ENCODE measurements around the gene DMWD.
"Not testable (repeated sequence)": the region's sequence is repeated elsewhere in the genome, so short reads cannot be mapped to it uniquely, and the experiment has no call there.

Gene DMWD

DNA sequence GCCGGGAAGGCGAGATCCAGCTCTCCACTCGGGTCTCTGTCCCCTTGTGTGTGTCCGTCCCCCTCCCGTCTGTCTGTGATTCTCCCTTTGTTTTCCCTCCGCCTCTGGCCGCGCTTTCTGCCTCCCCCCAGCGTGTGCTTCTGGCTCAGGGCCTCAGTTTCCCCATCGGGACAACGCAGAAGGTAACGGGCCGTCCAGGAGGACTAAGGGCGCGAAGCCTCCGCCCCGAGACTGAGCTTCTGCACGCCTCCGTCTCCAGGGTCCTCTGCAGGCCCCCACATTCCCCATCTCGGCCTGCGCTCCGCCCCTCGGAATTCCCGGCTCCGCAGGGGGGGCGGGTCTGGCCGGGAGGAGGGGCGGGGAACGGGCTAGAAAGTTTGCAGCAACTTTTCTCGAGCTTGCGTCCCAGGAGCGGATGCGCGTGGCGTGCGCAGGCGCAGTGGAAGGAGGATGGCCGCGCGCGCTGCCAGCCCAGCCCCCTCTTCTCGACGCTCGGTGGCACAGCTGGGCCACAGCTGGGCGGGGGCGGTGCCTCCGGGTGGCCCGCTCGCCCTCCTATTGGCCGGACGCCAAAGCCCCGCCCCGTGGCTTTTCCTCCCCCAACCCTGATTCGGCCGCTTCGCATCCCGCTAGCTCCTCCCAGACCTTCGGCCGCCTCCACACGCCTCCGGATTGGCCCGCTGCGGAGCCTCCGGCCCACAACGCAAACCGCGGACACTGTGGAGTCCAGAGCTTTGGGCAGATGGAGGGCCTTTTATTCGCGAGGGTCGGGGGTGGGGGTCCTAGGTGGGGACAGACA is 23.5 kb downstream of the DMWD start, which contains the start of gene SIX5:
TSS of gene SIX5 (minus strand) at position 269 of the 799 bp plus-strand sequence. CDS start 408 bp downstream, outside the sequence.
- peak; percentile 99 for DNase-seq (ENCODE audit: low spot score)

DNA sequence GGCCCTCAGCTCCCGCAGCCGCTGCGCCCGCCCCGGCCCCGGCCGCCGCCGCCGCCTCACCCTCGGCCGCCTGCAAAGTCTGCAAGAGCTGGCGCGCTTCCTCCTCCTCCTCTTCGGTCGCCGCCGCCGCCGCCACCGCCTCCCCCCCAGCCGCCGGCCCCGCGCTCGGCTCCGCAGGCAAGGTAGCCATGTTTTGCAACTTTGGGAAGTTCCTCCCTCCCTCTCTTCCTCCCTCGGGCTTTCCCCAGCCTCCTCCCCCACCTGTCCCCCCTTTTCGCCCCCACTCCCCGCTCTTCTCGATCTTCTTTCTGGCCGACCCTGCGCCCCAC is 24.0 kb downstream of the DMWD start:
- DNase-seq (ENCODE audit: low spot score), result peak; percentile 54

DNA sequence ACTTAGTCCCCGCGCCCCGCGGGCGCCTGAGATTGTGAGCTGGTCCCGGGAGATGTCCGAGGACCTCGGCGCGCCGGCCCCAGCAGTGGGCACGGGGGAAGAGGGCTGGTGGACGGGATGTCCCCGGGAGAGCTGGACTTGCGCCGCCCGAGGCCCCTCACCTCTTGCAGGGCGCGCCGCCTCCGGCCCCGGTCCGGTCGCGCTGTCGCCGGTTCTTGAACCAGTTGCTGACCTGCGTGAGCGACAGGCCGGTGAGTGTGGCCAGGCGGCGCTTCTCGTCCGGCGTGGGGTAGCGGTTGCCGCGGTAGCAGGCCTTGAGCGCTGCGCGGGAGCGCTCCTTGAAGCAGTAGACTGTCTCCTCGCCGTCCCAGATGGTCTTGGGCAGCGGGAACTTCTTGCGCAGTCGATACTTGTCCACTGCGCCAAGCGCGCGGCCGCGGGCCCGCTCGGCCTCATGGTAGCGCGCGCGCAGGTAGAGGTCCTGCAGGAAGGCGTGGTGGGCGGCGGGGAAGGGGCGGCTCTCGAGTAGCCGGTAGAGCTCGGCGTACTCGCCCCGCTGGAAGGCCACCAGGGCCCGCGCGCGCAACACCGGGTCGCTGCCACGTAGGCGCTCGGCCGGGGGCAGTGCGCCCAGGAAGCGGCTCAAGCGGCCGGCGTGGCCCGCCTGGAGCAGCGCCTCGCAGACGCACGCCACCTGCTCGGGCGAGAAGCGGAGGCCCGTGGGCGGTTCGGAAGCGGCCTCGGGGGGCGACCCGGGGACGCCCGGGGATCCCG is 24.6 kb downstream of the DMWD start:
- DNase-seq (ENCODE audit: low spot score), result peak; percentile 58

DNA sequence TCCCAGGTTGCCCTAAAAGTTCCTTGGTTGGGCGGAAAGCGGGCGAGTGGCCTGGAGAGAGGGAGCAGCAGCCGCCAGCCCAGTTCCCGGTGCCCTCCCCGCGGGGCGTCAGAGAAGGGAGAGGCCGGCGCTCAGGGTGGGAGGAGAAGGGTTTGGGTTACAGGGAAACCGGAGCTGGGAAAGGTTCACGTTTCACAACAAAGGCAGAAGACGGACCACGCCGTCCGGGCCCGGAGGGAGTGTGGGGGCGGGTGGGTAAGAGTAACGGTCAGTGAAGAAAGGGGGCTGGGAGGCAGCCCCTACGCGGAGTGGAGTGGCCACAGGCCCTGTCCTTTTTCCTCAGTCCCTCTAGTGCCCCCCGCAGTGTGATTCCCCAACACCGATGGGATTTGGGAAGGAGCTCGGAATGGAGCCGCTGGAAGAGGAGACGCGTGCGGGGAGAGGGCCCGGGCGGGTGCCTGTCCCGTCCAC is 25.2 kb downstream of the DMWD start:
- peak; percentile 85 for DNase-seq (ENCODE audit: low spot score)

DNA sequence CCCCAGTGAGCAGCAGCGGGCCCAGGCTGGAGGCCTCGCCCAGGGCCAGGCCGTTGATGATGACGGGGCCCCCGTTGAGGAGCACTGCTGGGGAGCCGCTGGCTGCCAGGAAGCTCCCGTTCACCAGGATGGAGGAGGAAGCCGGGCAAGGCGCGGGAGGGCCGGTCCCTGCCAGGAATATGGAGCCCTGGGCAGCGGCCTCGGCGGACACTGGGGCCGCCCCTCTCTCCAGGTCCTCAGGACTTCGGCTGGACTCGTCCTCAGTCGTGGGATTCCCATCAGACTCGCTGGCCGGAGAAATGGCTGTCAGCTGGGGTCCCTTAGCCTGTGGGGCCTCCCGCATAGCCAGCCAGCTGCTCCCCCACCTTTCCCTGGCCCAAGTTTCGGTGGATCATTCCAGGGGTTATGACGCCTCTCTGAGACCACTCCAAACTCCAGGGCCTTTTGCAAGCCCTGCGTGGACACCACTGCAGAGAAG is 25.7 kb downstream of the DMWD start:
- DNase-seq (ENCODE audit: low spot score), result peak; percentile 59

DNA sequence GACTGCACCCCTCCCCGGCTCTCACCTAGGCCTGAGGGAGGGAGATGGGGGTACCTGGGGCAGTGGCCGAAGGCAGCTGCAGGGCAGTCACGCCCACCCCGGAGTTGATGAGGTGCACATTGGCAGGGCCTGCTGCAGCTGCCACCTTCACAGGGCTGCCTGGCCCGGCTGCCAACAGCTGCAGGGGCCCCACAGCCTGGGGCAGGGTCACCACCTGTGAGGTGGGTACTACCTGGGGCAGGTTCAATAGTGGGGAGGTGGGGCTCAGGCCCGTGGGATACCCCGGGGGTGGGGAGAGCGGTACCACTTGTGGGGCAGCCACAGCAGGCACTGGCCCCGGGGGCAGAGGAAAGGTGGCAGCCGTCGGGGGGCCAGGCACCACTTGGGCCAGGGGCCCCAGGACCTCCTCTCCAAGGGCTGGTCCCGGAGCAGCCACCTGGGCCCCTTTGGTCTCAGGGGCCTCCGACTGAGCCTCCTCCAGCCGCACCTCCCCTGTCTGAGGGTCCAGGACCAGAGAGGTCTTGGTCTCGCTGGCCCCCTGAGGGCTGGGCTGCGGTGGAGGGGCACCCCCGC is 26.3 kb downstream of the DMWD start:
- no peak for DNase-seq (ENCODE audit: low spot score)

DNA sequence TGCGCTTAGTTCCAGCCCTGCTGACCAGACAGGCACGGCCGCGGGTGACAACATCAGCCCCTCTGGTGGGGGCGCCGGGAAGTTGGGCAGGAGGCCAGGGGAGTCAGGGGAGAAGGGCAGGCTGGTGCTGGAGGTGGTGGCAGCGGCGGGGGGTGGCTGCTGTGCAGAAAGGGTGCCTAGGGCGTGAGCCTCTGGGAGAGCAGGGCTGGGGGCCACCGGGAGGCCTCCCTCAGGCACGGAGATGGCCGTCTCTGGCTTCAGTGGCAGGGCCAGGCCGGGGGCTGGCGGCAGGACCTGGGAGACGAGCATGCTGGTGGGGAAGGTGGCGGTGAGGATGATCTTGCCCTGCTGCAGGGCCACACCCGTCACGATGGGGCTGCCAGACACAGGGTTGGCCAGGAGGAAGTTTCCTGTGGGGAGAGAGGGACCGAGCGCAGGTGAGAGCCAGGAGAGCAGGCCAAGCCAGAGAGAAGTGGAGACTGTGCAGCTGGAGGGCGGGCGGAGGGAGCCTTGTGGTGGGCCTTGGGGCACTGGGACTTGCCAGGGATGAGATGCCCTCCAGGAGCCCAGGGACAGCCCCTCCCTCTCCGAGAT is 26.8 kb downstream of the DMWD start:
- DNase-seq (ENCODE audit: low spot score), result no peak

DNA sequence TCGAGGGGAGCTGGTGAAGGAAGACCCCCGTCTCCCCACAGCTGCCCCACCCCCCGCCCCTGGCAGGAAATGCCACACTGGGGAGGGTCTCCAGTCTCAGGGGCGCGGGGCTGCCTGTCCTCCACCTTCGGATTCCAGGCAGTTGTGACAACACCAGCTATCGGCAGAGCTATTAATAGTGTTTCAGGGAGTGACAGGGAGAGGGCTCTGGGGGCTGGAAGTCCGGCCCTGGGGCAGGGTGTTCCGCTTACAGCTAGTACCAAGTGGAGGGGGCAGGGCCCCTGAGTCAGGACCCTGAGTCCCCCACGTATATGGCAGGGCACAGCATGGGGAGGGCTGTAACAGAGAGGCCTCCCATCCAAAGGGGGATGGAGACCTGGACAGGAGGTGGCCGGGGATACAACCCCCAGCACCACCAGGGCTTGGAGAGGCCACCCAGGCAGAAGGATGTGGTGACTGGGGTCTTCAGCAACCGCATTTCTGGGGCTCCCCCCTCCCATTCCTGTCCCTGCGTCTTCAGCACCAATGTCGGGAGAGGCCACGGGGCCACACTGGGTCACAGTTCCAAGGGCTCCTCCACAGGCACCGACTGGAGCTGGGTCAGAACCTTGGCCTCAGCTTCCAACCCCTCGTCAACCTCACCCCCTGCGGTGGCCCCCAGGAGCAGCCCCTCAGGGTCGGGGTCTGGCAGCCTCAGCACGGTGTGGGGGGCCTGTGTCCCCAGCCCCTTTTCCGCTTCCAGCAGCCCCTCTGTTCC is 27.5 kb downstream of the DMWD start:
- DNase-seq (ENCODE audit: low spot score), result no peak

DNA sequence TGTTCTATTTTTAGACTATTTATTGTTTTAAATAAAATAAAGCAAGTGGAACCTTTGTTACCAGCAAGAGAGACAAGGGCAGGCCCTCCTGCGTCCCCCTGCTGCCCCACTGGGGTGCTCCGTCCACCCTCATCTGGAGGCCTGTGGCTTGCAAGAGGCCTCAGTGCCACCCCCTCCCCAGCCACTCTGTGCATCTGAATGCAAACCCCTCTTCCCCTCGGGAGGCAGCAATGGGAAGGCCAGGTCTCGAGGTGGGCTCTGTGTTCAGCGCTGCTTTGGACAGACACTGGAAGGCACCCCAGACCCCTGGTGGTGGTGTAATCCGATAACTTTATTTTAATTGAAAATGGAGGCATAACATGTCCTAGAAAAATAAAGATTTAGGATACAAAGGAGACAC is 28.2 kb downstream of the DMWD start:
- no peak for DNase-seq (ENCODE audit: low spot score)

DNA sequence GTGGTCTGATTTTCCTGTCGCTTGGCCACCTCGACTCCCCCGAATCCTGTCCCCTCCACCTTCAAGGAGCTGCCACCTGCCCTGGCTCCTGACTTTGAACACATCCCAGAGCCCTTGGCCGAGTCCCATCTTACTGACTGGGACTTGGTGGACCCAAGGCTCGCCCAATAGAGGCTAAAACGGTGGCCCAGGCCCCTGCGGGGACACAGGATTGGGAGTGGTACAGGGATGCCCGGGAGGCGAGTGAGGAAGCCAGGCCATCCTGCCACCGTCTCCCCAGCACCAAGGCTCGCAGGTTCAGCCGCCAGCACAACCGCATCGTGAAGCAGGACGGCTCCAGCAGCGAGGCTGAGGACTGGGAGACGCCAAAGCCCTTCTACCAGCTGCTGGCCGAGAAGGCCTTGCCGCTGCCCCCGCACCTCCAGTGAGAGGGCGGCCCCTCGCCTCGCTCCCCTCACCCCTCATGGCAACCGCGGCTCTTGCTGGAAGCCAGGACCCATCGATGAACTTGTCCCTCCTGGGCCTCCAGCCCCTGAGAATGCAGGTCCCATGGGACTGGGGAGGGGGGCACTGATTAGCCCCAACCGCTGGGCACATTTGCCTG is 28.9 kb downstream of the DMWD start:
- DNase-seq (ENCODE audit: low spot score), result no peak

DNA sequence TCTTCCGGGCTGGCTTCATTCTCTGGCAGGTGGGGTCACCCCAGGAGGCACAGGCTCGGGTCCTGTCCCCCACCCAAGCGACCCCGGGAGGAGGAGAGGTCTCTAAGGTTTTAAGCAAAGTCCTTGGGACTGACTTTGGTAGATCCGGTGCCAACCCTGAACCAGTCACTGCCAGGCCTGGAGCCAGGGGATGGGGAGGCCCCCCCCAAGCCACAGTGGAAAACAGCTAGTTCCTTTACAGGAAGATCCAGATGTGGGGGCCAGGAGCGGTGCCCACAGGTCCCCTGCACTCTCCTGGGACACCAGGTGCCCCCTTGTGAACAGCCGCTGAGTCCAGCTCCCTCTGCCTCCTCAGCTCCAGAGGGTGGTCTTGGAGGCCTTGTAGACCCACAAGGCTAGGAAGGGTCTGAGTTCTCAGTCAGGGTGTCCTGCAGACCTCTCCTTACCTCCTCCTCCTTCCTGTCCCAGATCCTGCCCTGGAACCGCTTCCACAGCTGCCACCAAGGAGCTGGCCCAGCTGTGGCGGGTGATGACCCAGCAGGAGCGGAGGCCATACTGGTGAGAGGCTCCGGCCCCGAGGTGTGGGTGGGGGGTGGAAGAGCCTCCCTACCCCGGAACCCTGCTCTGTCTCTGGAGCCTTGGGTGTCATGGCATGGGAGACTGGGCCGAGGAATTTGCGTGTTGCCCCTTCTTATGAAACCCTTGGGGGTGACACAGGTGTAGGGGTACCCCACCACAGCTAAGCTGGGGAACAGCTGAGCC is 29.6 kb downstream of the DMWD start:
- no peak for DNase-seq (ENCODE audit: low spot score)

DNA sequence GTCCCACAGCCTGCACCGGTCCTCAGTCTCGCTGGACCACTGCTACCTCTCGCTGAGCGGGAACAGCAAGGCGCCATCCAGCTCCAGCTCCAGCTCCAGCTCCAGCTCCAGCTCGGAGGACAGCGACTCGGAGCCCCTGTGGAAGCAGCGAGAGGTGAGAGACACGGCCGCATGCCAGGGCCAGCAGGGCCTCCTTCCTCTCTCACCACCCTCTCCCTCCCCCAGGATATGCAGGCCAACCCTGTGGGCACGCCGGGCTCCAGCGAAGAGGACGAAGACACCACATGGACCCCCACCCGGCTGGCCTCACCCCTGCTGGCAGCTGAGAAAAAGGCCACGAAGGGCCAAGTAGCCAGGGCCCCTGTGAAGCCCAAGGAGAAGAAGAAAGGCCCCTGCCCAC is 30.9 kb downstream of the DMWD start:
- no peak for DNase-seq (ENCODE audit: low spot score)

DNA sequence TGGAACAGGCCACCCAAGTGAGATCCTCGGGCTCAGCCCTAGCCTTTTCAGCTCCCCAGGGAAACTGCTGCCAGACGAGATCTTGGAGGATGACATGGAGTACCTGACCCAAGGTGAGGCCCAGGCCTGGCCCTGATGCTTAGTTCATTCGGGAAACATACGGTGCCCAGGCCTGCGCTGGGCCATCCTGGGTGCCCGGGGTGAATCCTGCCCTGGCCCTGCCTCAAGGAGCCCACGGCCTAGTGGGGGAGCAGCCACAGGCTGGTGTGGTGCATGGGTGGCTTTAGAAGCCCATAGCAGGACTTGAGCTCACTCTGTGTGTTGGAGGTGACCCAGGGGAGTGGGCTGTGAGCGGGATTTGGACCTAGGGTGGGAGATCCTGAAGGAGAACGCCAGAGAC is 33.7 kb downstream of the DMWD start:
- no peak for DNase-seq (ENCODE audit: low spot score)

DNA sequence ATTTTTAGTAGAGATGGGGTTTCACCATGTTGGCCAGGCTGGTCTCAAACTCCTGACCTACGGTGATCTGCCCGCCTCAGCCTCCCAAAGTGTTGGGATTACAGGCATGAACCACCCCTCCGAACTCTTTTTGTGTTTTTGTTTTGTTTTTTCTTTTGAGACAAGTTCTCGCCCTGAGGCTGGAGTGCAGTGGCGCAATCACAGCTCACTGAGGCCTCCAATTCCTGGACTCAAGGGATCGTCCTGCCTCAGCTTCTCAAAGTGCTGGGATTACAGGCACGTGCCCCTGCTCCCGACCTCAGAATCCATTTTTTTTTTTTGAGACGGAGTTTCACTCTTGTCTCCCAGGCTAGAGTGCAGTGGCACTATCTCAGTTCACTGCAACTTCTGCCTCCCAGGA is 35.0 kb downstream of the DMWD start:
- DNase-seq (ENCODE audit: low spot score), result no peak

DNA sequence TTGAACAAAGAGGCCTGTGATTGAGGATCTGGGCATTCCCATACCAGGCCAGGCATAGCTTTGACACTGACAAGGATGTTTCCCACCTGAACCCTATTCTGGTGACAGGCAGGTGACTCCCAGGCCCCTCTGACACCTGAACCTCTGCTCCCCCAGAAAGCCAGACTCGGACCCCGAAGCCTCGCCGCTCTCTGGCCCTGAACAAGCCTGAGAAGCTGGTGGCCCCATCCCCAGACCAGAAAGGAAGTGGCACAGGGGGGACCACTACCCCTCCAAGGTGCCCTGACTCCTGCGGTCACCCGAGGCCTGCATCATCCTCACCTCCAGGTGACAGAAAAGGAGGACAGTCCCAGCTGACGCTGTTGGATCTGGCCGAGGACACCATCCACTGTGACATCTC is 38.3 kb downstream of the DMWD start:
- DNase-seq (ENCODE audit: low spot score), result no peak

DNA sequence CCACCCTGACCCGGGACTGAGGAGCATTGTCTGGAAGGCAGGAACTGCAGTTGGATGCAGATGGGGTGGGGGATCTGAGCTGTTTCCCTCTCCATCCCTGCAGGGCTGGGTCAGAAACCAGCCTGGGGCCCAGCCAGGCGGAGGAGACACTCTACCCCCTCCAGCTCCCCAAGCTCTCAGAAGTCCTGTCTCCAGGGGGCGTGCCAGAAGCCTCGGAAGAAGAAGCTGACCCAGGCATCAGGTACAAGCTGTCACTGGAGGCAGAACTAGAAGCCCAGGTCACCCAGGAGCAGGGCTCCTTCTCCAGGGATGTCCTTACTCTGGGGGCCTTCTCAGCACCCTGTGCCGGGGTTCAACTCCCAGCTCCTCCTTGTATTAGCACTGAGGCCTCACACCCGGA is 39.1 kb downstream of the DMWD start:
- no peak for DNase-seq (ENCODE audit: low spot score)

DNA sequence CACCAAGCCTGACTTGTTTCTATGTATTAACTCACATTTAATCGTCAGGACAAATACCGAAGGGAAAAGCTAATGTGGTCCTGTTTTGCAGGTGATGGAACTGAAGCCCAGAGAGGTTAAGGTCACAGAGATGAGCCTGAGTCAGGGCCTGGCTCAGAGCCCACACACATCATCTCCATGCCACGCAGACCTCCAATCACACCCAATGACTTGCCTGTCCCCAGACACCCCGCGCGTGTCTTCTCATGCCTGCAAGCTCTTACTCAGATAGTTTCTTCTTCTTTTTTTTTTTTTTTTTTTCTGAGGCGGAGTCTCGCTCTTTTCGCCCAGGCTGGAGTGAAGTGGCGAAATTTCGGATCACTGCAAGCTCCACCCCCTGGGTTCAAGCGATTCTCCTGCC is 40.0 kb downstream of the DMWD start:
- no peak for DNase-seq (ENCODE audit: low spot score)

DNA sequence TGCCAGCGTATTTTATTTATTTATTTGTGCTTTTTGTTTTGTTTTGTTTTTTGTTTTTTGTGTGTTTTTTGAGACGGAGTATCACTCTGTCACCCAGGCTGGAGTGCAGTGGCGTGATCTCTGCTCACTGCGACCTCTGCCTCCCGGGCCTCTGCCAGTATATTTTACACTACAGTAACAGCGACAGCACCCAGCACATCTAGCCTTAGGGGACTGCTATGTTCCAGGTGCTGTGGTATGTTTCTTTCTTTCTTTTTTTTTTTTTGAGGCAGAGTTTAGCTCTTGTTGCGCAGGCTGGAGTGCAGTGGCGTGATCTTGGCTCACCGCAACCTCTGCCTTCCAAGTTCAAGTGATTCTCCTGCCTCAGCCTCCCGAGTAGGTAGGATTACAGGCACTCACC is 41.2 kb downstream of the DMWD start:
- not testable (repeated sequence) for DNase-seq (ENCODE audit: low spot score)

DNA sequence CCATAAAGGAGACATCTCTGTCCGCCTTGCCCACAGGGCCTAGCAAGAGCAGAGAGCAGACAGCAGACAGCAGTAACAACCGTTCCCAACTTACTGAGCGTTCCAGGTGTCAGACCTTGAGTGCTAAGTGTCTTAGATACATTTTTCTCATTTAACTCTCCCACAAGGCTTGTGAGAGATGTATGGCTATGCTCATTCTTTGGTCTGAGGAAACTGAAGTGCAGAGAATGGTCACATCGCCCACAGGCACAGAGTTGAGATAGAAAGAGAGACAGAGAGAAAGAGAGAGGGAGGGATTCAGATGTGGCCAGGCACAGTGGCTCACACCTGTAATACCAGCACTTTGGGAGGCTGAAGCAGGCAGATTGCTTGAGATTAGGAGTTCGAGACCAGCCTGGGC is 45.1 kb downstream of the DMWD start:
- DNase-seq (ENCODE audit: low spot score), result no peak

DNA sequence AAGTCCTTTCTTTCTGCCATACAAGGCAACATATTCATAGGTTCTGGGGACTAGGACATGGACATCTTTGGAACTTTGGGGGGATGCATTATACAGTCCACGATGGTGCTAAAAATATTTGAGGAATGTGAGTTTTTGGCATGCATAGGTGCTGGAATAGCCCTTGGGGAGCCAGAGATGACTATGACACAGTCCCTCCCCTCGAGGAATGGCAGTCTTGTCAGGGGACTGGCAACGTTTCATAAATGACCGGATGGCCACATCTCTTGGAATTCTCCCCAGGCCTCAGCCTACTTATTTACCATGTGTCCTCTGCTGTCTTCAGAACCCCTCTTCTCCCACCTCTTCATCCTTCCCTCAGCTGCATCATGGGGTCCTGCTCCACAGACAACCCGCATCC is 45.8 kb downstream of the DMWD start:
- no peak for DNase-seq (ENCODE audit: low spot score)

DNA sequence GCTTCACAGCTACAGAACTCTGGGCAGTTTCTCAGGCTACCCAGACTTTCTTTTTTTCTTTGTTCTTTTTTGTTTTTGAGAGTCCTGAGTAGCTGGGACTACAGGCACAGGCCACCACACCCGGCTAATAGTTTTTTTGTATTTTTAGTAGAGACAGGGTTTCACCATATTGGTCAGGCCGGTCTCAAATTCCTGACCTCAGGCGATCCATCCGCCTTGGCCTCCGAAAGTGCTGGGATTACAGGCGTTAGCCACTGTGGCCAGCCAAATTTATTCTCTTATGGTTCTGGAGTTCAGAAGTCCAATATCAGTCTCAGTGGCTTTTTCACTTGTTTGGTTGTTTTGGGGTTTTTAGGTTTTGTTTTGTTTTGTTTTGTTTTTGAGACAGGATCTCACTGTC is 47.0 kb downstream of the DMWD start:
- no peak for DNase-seq (ENCODE audit: low spot score)
